ENCODE data around the gene MMP15.

MMP15 gene

GRCh38 chr16:57992084-57992483 is 33.5 kb upstream of the MMP15 start:
- no peak for DNase-seq
- ATAC-seq (ENCODE audit: insufficient read depth, low read depth): no peak

GRCh38 chr16:57993438-57993837 is 32.1 kb upstream of the MMP15 start:
- peaks cover 29% of the 10 kb centered on the region for H4K20me1 ChIP-seq (ENCODE audit: insufficient read depth, low read length)
- no peak overlapping the region for H3K4me2 ChIP-seq (ENCODE audit: insufficient read depth, low read length)
- 0 out of 2 replicates have a peak, but pooled peaks cover 2% of the 10 kb centered on the region for H3K4me1 ChIP-seq (ENCODE audit: insufficient read depth, low read length)
- H3K27me3 ChIP-seq (ENCODE audit: insufficient read depth, low read length, poor library complexity): no peaks in the 10 kb centered on the region
- H3K36me3 ChIP-seq (ENCODE audit: insufficient read depth, low read length): peaks cover 43% of the 10 kb centered on the region
- H3K4me3 ChIP-seq (ENCODE audit: low read depth in 1 of 2, low read length in 2 of 2): no peak overlapping the region
- DNase-seq (no peak), ATAC-seq (ENCODE audit: insufficient read depth, low read depth) (no peak)
- H2AFZ ChIP-seq (ENCODE audit: low read depth, low read length): no peak overlapping the region
- H3K79me2 ChIP-seq (ENCODE audit: insufficient read depth, low read length): no peaks in the 10 kb centered on the region
- TF ChIP-seq EZH2 (IDR thresholded peaks at IDR 0.05; ENCODE audit: borderline replicate concordance, low read depth, low read length, severe bottlenecking) (no peak), CTCF (IDR thresholded peaks at IDR 0.05; ENCODE audit: borderline replicate concordance, extremely low read depth, low read length, poor library complexity, severe bottlenecking) (no peak)
- no peak overlapping the region for H3K27ac ChIP-seq (ENCODE audit: low read length)
- no peak overlapping the region for H3K9ac ChIP-seq (ENCODE audit: low read depth, low read length)
- no peaks in the 10 kb centered on the region for H3K9me3 ChIP-seq (ENCODE audit: insufficient read depth, low read length, severe bottlenecking)

More at GRCh38 chr16:57992084-57992483, 33.5 kb upstream of the MMP15 start:
- H4K20me1 ChIP-seq (ENCODE audit: insufficient read depth, low read length): peaks cover 29% of the 10 kb centered on the region
- peaks cover 30% of the 10 kb centered on the region for H3K36me3 ChIP-seq (ENCODE audit: insufficient read depth, low read length)
- TF ChIP-seq CTCF (IDR thresholded peaks at IDR 0.05; ENCODE audit: borderline replicate concordance, extremely low read depth, low read length, poor library complexity, severe bottlenecking): no peak
- no peak for TF ChIP-seq EZH2 (IDR thresholded peaks at IDR 0.05; ENCODE audit: borderline replicate concordance, low read depth, low read length, severe bottlenecking)
- H3K4me2 ChIP-seq (ENCODE audit: insufficient read depth, low read length): no peak overlapping the region
- H3K9ac ChIP-seq (ENCODE audit: low read depth, low read length): no peak overlapping the region
- no peaks in the 10 kb centered on the region for H3K27me3 ChIP-seq (ENCODE audit: insufficient read depth, low read length, poor library complexity)
- 0 out of 2 replicates have a peak, but pooled peaks cover 2% of the 10 kb centered on the region for H3K4me1 ChIP-seq (ENCODE audit: insufficient read depth, low read length)
- H2AFZ ChIP-seq (ENCODE audit: low read depth, low read length): no peak overlapping the region
- no peaks in the 10 kb centered on the region for H3K79me2 ChIP-seq (ENCODE audit: insufficient read depth, low read length)
- H3K4me3 ChIP-seq (ENCODE audit: low read depth in 1 of 2, low read length in 2 of 2): no peak overlapping the region
- no peaks in the 10 kb centered on the region for H3K9me3 ChIP-seq (ENCODE audit: insufficient read depth, low read length, severe bottlenecking)
- H3K27ac ChIP-seq (ENCODE audit: low read length): no peak overlapping the region

- H2AFZ ChIP-seq (ENCODE audit: low read depth, low read length): no peak overlapping the region
- no peaks in the 10 kb centered on the region for H3K27me3 ChIP-seq (ENCODE audit: insufficient read depth, low read length, poor library complexity)
- H3K4me3 ChIP-seq (ENCODE audit: low read depth in 1 of 2, low read length in 2 of 2): no peak overlapping the region
- H3K27ac ChIP-seq (ENCODE audit: low read length): no peak overlapping the region
- TF ChIP-seq EZH2 (IDR thresholded peaks at IDR 0.05; ENCODE audit: borderline replicate concordance, low read depth, low read length, severe bottlenecking): no peak
- no peak for TF ChIP-seq CTCF (IDR thresholded peaks at IDR 0.05; ENCODE audit: borderline replicate concordance, extremely low read depth, low read length, poor library complexity, severe bottlenecking)
- H3K9me3 ChIP-seq (ENCODE audit: insufficient read depth, low read length, severe bottlenecking): no peaks in the 10 kb centered on the region
- no peak overlapping the region for H3K9ac ChIP-seq (ENCODE audit: low read depth, low read length)
- peaks cover 6% of the 10 kb centered on the region for H3K4me1 ChIP-seq (ENCODE audit: insufficient read depth, low read length)
- no peaks in the 10 kb centered on the region for H3K79me2 ChIP-seq (ENCODE audit: insufficient read depth, low read length)
- DNase-seq (no peak), ATAC-seq (ENCODE audit: insufficient read depth, low read depth) (no peak)
- peaks cover 32% of the 10 kb centered on the region for H4K20me1 ChIP-seq (ENCODE audit: insufficient read depth, low read length)
- H3K4me2 ChIP-seq (ENCODE audit: insufficient read depth, low read length): no peak overlapping the region
- H3K36me3 ChIP-seq (ENCODE audit: insufficient read depth, low read length): peaks cover 44% of the 10 kb centered on the region
These were observed 31.7 kb upstream of the MMP15 start for GRCh38 chr16:57993897-57994296.

- Histone ChIP-seq H3K9ac (ENCODE audit: low read depth, low read length) (no peak overlapping the region), H3K36me3 (ENCODE audit: insufficient read depth, low read length) (peaks cover 44% of the 10 kb centered on the region), H3K4me2 (ENCODE audit: insufficient read depth, low read length) (no peak overlapping the region), H2AFZ (ENCODE audit: low read depth, low read length) (no peak overlapping the region), H3K4me1 (ENCODE audit: insufficient read depth, low read length) (peaks cover 10% of the 10 kb centered on the region), H3K27me3 (ENCODE audit: insufficient read depth, low read length, poor library complexity) (no peaks in the 10 kb centered on the region), H3K27ac (ENCODE audit: low read length) (no peak overlapping the region), H4K20me1 (ENCODE audit: insufficient read depth, low read length) (peaks cover 35% of the 10 kb centered on the region), H3K4me3 (ENCODE audit: low read depth in 1 of 2, low read length in 2 of 2) (no peak overlapping the region), H3K9me3 (ENCODE audit: insufficient read depth, low read length, severe bottlenecking) (no peaks in the 10 kb centered on the region), H3K79me2 (ENCODE audit: insufficient read depth, low read length) (no peaks in the 10 kb centered on the region)
- no peak for ATAC-seq (ENCODE audit: insufficient read depth, low read depth)
- TF ChIP-seq CTCF (IDR thresholded peaks at IDR 0.05; ENCODE audit: borderline replicate concordance, extremely low read depth, low read length, poor library complexity, severe bottlenecking): no peak
- TF ChIP-seq EZH2 (IDR thresholded peaks at IDR 0.05; ENCODE audit: borderline replicate concordance, low read depth, low read length, severe bottlenecking): no peak
- no peak for DNase-seq
These were observed 31.2 kb upstream of the MMP15 start for GRCh38 chr16:57994361-57994760.

All from DND-41 (cell line).